ENCODE results near the gene GPR32. TPM values are rescaled to one million over a fixed set of nuclear protein-coding genes. Genes with fewer than 3 reads are reported as not detected.

GPR32 gene
- total RNA-seq, 4 donors from 2014 or later: not detected

DNA sequence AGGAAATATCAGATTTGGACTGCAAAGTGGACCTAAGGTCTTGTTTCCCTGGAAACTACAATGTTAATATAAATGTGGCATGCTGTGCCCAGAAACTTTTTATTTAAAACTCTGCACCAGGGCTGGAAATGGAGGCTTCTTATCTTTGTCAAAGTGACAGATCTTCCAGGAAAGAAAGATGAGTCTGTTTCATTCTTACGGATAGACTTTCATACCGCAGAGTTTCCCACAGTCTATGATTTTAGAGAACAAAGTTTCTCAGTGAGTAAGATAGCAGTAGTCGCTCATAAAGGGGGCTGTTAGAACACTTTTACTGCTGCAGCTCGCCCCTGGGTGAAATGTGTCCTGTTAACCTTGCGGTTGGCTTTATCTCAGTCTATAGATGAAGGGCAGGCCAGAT lies 40.4 kb upstream of the GPR32 start:
- peaks cover 0 to 12% (median 2%) of the 10 kb centered on the region in 4 donors for H3K4me1 ChIP-seq
- no peak overlapping the region for H3K27ac ChIP-seq
- no peaks in the 10 kb centered on the region for H3K36me3 ChIP-seq
- H3K9me3 ChIP-seq: peaks cover 0 to 5% (median 0%) of the 10 kb centered on the region in 4 donors
- no peak overlapping the region for H3K4me3 ChIP-seq
- no peak for TF ChIP-seq POLR2A (IDR thresholded peaks at IDR 0.05)
- TF ChIP-seq, protein P1, sequence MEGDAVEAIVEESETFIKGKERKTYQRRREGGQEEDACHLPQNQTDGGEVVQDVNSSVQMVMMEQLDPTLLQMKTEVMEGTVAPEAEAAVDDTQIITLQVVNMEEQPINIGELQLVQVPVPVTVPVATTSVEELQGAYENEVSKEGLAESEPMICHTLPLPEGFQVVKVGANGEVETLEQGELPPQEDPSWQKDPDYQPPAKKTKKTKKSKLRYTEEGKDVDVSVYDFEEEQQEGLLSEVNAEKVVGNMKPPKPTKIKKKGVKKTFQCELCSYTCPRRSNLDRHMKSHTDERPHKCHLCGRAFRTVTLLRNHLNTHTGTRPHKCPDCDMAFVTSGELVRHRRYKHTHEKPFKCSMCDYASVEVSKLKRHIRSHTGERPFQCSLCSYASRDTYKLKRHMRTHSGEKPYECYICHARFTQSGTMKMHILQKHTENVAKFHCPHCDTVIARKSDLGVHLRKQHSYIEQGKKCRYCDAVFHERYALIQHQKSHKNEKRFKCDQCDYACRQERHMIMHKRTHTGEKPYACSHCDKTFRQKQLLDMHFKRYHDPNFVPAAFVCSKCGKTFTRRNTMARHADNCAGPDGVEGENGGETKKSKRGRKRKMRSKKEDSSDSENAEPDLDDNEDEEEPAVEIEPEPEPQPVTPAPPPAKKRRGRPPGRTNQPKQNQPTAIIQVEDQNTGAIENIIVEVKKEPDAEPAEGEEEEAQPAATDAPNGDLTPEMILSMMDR (IDR thresholded peaks at IDR 0.05): no peak
- H3K27me3 ChIP-seq: no peaks in the 10 kb centered on the region
- no peak for DNase-seq

DNA sequence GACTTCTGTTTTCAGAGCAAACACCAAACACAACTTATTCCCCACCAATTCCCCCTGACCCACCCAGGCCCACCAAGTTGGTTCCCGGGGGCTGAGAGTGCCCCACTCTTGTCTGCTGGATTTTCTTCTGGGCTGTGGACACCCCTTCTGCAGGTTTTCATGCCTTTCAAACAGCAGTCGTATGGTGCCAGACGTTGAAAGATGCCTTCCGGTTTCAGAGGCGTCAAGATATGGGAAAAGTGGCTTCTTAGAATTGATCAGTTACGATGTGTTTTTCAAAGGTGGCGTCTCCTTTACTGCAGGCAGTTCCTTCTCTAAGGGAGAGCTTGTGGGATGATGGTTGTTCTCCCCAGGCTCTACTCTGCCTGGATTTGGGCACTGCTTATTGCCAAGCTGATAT lies 34.4 kb upstream of the GPR32 start:
- Histone ChIP-seq H3K36me3 (no peaks in the 10 kb centered on the region), H3K27me3 (no peaks in the 10 kb centered on the region), H3K9me3 (no peaks in the 10 kb centered on the region), H3K4me3 (no peak overlapping the region), H3K4me1 (no peaks in the 10 kb centered on the region), H3K27ac (no peak overlapping the region)
- DNase-seq: no peak
- TF ChIP-seq, protein P1 (IDR thresholded peaks at IDR 0.05): no peak
- no peak for TF ChIP-seq POLR2A (IDR thresholded peaks at IDR 0.05)

DNA sequence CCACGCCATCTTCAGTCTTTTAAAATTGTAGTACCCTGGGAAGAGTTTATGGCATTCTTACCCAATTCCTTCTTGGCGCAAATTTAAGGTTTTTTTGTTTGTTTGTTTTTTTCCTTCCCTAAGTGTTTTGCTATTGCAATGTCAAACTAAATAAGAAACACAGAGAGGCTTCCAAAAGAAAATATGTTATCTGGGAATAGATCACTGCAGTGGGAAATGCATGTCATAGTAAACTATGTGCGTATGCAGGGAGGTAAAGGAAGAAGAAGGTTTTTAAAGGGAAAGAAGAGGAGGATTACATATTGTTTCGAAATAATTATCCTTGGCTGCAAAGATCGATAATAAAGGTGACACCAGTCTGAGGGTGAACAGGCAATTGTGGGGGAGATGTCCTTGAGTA lies 33.9 kb upstream of the GPR32 start:
- H3K27me3 ChIP-seq: no peaks in the 10 kb centered on the region
- TF ChIP-seq, protein P1 (IDR thresholded peaks at IDR 0.05): no peak
- TF ChIP-seq POLR2A (IDR thresholded peaks at IDR 0.05): no peak
- DNase-seq: no peak

DNA sequence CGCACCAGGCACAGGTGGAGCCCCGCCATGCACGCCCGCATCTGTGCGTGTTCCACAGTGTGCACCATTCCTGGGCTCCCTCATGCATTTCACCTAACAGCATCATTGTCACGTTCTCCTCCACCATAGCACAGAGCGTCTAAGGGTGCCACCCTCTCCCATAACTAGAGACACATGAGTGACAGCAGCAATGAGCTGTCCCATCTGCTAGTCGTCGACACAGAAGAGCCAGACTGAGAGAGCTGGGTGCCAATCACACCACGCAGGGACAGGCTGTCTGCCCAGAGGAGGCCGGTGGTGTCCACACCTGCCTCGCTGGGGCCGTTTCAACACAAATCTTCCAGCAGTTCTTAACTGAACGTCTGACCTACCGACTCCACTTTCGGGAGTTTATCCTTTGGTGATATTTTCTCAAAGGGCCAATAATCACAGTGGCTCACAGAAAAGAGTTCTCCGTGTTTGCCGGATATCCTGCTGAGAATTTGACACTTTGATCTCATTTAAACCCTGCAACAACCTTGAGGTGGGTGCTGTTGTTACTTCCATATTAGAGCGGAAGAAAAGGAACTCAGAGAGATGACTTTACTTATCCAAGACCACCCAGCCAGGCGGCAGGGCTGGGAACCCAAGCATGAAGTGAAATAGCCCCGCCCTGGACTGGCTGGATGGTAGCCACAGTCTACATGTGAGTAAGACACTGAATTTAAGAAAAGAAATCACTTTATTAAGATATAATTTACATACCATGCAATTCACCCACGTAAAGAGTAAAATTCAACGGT lies 30.9 kb upstream of the GPR32 start:
- Histone ChIP-seq H3K4me1 (no peaks in the 10 kb centered on the region), H3K27me3 (no peaks in the 10 kb centered on the region), H3K9me3 (no peaks in the 10 kb centered on the region), H3K36me3 (no peaks in the 10 kb centered on the region), H3K4me3 (no peak overlapping the region), H3K27ac (no peak overlapping the region)
- TF ChIP-seq, protein P1 (IDR thresholded peaks at IDR 0.05): no peak
- TF ChIP-seq POLR2A (IDR thresholded peaks at IDR 0.05): no peak
- no peak for DNase-seq

More for the DNA sequence above, 33.9 kb upstream of the GPR32 start:
- H3K9me3 ChIP-seq: no peaks in the 10 kb centered on the region
- H3K4me3 ChIP-seq: no peak overlapping the region
- H3K27ac ChIP-seq: no peak overlapping the region
- no peaks in the 10 kb centered on the region for H3K4me1 ChIP-seq
- H3K36me3 ChIP-seq: no peaks in the 10 kb centered on the region

DNA sequence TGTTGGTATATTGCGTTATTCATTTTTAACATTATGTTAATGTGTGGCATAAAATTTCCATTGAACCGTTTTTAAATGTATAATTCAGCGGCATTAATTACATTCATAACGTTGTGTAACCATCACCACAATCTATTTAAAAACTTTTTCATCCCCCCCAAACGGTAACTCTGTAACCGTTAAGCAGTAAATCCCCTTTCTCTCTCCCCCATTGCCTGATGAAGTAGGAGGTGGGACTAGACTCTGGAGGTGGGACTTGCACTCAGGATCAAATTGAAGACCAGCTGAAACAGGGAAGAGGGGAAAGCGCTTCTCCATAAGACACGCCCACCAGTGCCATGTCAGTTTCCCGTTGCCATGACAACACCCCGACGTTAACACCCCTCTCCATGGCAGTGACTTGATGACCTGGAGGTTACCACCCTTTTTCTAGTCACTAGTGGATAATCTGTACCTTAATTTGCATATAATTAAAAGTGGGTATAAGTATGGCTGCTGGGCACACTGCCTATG lies 30.3 kb upstream of the GPR32 start:
- no peaks in the 10 kb centered on the region for H3K9me3 ChIP-seq
- H3K4me3 ChIP-seq: no peak overlapping the region
- no peak for DNase-seq
- H3K4me1 ChIP-seq: no peaks in the 10 kb centered on the region
- TF ChIP-seq, protein P1 (IDR thresholded peaks at IDR 0.05): no peak
- no peak for TF ChIP-seq POLR2A (IDR thresholded peaks at IDR 0.05)
- H3K27me3 ChIP-seq: no peaks in the 10 kb centered on the region
- H3K27ac ChIP-seq: no peak overlapping the region
- H3K36me3 ChIP-seq: no peaks in the 10 kb centered on the region

Measured in Peyer's patch (tissue), 4 donors.